NCI-H128 (cell line): Measurements from ENCODE around the gene FBLN2.

ENCODE experiments used
- DNase-seq: peaks from one replicate; lab custom pipeline; 2025; ENCODE audit not compliant: unreplicated experiment; lab: John Stamatoyannopoulos, UW

The FBLN2 gene

GRCh38 chr3:13682331-13683013, 133.5 kb downstream of the FBLN2 start:
- no peak for DNase-seq

GRCh38 chr3:13683288-13683687, 134.4 kb downstream of the FBLN2 start:
- DNase-seq, result no peak

GRCh38 chr3:13683772-13684171, 134.8 kb downstream of the FBLN2 start:
- no peak for DNase-seq

GRCh38 chr3:13684350-13684749, 135.4 kb downstream of the FBLN2 start:
- DNase-seq, result no peak

- DNase-seq, result no peak
Measured at GRCh38 chr3:13684854-13685253, 135.9 kb downstream of the FBLN2 start.

GRCh38 chr3:13685721-13686120, 136.8 kb downstream of the FBLN2 start:
- no peak for DNase-seq

GRCh38 chr3:13686367-13687160, 137.6 kb downstream of the FBLN2 start:
- DNase-seq, result no peak

GRCh38 chr3:13687517-13687943, 138.6 kb downstream of the FBLN2 start:
- DNase-seq, result no peak
